ENCODE results near the gene STT3B.

STT3B gene

DNA sequence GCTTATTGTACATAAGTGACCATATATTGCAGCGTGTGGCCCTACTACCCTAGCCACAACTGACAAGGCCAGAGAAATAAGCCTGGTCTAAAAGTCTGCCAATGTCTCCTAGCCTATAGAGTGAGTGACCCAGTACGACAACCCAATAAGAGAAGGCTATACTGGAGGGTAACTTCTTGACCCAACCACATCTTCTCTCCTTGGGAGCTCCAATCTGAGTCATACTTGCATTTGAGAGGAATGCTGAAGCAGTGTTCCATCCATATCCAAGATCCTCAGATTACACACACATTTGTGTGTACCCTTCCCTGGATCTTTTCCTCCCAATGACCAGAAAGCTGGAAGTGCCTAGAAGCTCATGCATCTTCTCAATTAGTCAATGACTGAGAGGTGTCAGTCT, 11.3 kb upstream of the STT3B start:
- DNase-seq (ENCODE audit: low read depth in 2 of 2): no peak

DNA sequence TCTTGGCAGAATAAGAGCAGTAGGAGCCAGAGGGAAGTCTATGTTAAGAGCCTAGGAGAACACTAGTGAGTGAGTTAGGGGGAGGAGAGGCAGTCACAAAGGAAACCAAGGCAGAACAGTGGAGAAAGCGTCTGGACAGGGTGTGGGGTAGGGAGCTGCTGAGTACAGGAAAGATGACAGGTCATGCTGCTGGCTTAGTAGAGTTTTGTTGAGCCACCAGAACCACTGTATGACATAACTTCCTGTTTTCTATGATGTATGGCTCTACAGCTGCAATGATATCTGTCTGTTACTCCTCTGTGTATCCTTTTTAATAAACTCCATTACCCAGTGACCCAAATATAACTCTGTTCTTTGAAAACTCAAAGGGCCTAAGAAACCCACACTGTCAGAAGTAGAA, 10.6 kb upstream of the STT3B start:
- DNase-seq (ENCODE audit: low read depth in 2 of 2): no peak

DNA sequence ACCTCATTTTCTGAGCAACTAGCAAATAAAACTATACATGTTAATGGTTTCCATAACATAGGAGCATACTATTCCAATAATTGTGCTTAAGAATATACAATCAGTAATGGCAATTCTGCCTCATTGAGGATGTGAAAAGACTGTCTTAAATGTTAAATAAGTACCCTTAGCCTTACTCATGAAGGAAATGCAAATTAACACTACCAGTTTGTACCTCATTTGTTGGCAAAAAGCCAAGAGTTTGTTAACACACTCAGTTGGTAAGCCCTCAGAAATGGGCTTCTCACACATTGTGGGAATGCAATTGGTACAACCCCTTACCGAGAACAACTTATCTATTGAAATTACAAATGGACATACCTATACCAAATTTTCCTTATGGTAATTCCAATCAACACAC, 9.2 kb upstream of the STT3B start:
- DNase-seq (ENCODE audit: low read depth in 2 of 2): no peak

DNA sequence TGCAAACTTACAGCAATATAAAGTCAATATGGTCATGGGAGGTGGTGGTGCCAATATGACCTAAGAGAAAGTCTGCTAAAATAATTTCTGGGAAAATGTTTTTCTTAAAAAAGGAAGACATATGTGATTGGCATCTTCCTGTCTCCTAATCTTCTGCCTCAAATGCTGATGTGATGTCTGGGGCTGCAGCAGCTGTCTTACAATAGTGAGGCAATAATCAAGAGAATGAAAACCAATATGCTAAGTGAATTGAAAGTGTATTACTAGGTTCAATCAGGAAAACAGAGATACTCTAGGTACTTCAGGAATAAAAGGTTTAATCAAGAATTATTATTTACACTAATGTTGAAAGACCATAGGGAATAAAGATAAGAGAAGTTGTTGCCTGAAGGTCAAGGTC, 7.2 kb upstream of the STT3B start:
- DNase-seq (ENCODE audit: low read depth in 2 of 2): no peak

DNA sequence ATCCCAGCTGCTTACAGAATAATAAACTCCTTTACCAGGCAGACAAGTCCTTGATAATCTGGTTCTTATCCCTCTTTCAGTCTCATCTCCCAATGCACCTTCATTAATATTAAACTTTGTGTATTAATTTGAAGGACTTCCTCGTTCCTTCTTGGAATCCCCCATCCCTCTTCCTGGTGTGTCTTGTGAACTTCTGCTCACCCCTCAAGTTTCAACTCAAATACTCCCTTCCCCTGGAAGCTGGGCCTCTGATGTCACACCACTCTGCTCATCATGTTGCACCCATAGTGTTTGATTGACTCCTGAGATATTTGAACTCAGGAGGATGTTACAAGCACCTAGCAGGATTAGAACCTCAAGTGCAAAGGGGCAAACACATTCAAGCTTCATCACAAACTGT, 3.3 kb upstream of the STT3B start:
- no peak for DNase-seq (ENCODE audit: low read depth in 2 of 2)

DNA sequence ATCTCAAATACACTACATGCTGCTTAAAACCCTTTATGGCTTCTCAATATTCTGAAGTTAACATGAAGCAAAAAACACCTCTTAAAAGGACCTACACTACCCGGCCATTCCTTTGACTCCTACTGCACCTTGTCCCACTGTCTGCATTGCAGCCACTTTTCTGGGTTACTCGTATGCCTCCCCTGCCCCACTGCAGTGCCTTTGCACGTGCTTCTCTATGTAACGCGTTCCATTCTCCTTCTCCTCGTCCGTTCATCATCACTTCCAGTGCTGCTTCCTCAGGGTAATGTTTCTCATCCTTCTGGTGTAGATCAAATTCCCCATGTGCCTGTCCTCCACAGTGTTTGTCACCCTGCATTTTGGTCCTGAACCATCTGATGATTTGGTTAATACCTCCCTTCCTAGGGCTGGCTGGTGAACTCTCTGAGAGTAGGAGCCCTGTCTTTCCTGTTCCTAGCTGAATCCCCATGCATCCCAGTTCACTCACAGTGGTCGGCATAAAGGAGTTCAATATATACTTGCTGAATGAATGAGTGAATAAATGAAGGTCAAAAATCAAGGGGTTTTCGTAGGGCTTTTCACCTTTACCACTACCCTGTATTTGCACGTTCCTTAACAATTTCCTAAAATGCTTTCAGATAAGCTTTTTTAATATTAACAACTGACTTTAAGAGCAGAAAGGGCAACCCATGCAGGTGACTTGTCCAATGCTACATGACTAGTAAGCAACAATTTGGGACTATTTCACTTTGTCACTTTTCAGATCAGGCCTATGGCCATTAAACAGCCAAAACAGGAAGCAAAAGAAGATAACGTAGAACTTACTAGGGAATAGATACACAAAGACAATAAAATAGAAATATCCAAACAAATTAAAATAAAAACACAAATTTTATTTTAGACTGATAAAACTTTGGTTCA, 2.4 kb upstream of the STT3B start:
- DNase-seq (ENCODE audit: low read depth in 2 of 2): no peak

DNA sequence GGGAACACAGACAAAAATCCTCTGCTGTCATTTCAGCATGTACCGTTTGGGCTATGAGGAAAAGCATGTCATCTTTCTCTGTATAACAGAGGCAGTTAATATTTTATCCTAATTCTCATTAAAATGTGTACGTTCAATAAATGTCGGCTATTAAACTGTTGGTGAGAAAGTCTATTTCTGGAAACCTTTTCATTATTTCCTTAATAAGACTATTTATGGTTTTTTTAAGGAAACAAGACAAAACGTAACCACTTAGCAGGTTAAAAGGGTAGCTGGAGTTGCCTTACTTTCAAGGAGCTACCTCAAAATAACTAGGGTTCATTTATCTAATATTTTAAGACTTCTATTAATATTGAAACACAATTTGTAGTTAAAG, 1.8 kb upstream of the STT3B start:
- no peak for DNase-seq (ENCODE audit: low read depth in 2 of 2)

DNA sequence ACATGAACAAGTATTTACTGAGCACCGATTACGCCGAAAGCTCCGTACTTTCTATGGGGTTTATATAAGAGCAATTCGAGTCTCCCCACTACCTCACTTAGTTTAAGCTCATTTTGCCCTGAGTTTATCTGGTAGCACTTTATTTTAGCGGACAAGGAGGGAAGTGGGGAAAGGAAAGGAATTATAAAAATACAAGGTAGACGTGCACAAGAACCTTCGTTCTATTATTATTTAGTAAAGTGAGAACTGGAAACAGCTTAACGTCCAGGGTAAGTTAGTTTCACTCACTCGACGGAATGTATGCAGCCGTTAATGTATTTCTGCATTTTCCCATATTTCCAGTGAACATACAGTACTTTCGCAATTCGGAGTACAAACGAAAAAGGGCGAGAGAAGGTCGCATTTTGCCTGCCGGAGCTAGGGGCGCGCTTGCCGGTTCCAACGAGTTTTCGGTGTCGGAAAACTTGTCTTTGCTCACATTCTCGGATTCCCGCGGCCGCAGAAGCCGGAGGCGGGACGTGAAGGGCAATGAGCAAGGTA, 1.2 kb upstream of the STT3B start:
- no peak for DNase-seq (ENCODE audit: low read depth in 2 of 2)

DNA sequence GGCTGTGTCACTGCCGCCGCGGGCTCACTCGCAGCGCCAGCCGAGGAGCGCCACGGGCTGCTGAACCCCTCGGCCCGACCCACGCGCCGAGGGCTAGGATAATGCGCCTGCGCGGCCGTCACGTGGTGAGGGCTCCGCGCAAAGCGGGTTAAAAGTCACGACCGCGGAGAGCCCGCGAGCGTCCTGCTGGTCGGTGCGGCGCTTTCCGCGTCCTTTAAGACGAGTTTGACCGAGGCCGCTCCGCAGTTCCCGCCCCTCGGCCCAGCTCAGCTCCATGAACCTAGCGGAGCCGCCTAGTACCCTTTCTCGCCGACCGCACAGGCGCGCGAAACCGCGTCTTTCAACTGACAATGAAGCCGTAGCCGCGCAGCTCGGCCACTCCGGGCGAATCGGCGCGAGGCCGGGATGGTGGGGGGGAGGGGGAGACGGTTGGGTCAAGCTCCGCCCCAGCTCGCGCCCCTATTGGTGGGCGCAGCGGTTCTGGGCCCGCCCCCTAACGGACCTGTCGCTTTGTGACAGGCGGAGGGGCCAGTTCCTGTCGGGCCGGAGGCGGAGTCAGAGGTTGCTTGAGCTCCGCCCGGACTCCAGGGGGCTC, 636 bp upstream of the STT3B start:
- DNase-seq (ENCODE audit: low read depth in 2 of 2): peak; percentile 97 to 99

DNA sequence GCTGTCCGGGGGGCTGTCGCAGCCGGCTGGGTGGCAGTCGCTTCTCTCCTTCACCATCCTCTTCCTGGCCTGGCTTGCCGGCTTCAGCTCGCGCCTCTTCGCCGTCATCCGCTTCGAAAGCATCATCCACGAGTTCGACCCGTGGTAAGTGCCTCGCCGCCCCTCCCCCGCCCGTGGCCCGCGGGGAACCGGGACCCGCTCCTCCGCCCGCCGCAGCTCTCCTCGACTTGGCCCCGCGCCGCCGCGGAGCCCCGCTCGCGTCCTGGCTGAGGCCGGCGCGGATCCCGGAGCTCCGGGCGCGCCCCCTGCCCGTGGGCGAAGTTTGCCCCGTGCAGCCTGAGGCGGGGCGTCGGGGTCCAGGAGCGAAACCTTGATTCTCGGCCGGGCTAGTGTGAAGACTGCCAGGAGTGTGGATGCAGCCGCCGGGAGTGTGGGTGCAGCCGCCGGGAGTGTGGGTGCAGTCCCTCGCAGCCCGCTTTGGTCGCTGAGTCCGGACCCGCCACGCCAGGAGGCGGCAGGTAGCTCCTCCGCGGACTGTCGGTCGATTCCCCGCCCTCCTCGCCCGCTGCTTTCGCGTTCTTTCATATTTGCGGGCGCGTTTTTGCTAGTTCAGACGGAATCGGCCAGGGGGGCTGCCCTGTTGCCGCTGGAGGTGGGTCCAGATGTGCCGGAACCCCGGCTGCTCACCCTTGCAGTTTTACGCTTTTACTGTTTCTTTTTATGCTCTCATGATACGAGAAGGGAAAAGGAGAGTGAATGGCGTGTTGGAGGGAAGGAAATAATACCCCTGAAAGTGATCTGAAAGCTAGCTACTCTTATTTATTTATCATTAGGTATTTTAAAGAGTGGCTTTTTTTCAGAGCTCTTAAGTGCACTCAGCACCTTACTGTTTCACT, 692 bp downstream of the STT3B start:
- DNase-seq (ENCODE audit: low read depth in 2 of 2): peak; percentile 20 to 22

DNA sequence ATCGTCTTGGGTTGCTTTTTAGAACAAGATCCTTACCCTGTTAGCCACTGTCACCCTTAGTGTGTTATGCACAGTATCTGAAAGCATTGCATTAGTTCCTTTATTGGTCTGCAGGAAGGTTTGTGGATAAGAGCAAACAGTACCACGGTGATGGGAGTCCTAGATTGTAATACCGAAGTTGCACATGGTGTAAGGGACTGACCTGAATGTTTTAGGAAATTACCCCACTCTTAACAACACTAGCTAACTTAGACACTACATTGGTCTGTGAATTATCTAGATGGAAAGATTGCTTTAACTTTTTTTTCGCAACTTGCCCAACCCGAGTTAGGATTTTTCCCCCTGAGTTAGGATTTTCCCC, 1.3 kb downstream of the STT3B start:
- DNase-seq (ENCODE audit: low read depth in 2 of 2): no peak

DNA sequence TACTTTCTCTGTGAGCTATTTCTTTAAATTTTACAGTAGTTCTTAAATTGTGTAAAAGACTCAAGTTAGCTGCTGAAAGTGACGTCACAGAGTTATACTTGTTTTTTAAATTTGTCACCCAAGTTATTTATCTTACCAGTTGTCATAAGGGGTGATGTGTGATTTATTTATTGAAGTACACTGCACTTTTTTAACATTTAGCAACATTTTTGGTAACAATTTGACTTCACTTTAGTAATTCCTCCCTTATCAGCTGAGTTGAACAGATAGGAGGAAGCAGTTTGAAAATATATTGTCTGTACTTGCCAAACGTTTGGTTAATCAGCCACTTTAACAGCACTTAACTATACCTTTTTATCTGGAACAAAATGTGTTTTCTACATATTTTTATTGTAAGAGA, 3.8 kb downstream of the STT3B start:
- no peak for DNase-seq (ENCODE audit: low read depth in 2 of 2)

DNA sequence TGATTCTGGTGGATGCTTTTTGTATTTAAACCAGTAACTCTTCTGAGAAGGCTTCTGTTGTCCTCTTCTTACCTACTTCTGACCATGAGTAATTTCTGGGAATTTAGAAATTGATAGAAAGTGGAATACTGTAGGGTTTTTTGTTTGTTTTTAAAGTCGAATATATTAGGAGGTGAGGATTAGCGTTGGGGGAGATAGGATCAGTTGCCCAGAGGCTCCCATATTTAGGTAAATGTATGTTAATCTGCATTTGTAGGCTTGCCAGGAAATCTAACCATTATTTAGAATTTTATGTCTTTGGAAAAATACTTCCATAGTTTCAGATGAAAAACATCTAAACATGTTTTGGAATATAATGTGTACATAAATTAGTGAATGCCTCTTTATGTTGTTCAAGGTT, 6.1 kb downstream of the STT3B start:
- no peak for DNase-seq (ENCODE audit: low read depth in 2 of 2)

DNA sequence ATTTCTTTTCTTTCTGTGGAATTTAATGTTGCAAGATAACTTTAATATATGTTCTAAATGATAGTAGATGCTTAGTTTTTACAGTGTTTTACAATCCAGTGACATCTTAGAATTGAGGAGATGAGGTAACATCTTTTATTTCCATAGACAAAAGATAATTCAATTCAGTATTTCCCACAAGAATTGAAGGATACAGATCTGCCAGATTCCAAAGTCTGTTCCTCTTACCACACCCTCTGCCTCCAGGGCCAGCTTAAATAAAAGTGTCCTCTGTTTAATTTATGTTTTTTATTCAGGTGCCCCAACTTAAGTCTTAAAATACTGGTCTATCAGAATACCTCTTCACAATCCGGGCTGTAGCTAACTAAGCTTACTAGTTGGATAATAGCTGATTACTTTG, 6.5 kb downstream of the STT3B start:
- DNase-seq (ENCODE audit: low read depth in 2 of 2): no peak

DNA sequence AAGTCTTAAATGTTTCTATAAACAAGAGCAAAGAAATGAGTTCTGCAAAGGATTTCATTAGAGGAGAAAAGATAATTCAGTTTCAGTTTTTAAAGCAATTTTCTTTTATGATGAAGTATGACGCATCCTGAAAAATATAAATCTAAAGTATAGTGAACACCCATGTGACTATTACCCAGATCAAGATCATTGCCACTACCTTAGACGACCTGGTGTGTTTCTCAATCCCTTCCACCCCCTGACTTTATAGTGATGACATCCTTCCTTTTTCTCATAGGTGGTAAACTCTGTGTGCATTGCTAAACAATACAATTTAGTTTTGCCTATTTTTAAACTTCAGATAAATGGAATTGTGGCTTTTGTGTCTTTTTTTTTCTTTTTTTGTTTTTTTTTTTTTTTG, 8.4 kb downstream of the STT3B start:
- DNase-seq (ENCODE audit: low read depth in 2 of 2): no peak

DNA sequence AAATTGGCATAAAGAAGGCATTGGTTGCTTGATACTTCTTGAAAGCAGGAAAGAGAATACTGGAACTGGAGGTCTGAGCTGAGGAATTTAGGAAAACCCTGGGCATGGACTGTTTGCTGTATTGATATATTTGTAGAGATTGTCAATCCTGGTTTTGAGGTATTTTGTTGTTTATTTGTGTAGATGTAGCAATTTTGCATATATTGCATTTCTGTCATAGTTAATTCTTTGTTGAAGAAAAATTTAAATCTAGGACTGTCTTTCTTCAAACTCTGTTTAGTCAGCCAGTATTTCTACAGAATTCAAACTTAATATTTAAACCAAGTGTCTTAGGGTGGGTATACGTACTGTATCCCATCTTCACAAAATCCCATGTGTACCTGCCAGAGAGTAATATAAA, 9.5 kb downstream of the STT3B start:
- DNase-seq (ENCODE audit: low read depth in 2 of 2): no peak

DNA sequence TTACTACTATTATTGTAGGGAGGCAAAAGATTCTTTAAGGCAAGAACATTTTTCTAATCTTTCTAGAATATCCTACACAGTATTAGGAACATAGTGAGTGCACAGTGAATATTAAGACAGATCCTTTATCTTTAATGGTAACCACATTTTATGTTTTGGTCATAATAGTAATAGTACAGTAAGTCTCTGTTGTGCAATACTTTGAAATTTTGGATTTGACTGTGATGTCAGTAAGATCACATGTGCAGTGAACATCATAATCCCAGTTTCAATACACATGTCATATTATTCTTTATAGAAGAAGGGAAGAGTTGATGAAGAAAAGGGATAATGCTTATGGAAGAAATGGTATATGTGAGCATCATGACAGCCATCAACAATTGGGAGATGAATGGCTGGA, 10.7 kb downstream of the STT3B start:
- DNase-seq (ENCODE audit: low read depth in 2 of 2): no peak

DNA sequence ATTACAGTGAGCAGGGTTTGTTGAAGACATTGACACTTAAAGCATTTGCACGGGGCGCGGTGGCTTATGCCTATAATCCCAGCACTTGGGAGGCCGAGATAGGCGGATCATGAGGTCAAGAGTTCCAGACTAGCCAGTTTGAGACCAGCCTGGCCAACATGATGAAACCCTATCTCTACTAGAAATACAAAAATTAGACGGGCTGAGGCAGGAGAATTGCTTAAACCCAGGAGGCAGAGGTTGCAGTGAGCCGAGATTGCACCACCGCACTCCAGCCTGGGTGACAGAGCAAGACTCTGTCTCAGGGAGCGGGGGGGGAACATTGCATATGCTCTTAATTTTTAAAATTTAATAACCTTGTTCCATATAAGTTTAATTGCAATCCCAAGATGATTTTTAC, 11.9 kb downstream of the STT3B start:
- no peak for DNase-seq (ENCODE audit: low read depth in 2 of 2)

DNA sequence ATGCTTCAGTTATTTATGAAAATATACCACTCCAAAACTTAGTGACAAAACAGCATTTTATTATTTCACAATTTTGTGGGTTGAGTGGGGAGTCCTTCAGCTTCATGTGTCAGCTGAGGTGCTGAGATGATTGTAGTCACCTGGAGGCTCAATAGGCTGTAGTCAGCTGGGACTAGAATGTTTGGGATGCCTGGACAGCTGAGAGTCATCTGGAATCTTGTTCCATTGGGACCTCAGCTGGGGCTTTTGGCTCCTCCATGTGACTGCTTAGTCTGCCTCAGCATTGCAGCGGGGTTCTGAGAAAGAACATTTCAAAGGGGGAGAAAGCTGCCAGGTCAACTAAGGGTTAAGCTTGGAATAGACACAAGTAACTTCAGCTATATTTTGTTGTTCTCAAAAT, 13.4 kb downstream of the STT3B start:
- DNase-seq (ENCODE audit: low read depth in 2 of 2): no peak

DNA sequence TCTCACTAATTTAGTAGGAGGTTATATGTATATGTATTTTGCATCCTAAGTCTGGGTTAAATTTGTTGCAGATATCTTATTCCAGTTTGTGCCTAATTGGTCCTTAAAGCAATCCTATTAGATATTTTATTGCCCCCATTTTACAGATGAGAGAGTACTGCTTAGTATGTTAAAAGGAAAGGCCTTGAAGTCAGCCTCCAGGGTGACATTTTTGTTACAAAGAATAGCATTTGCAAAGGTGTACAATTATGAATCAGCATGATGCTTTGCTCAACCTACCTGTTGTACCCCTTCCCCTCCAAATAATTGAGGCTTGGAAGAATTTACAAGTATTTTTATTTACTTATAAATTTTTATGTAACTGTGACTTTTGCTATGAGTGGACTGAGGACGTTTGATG, 14.0 kb downstream of the STT3B start:
- no peak for DNase-seq (ENCODE audit: low read depth in 2 of 2)

DNA sequence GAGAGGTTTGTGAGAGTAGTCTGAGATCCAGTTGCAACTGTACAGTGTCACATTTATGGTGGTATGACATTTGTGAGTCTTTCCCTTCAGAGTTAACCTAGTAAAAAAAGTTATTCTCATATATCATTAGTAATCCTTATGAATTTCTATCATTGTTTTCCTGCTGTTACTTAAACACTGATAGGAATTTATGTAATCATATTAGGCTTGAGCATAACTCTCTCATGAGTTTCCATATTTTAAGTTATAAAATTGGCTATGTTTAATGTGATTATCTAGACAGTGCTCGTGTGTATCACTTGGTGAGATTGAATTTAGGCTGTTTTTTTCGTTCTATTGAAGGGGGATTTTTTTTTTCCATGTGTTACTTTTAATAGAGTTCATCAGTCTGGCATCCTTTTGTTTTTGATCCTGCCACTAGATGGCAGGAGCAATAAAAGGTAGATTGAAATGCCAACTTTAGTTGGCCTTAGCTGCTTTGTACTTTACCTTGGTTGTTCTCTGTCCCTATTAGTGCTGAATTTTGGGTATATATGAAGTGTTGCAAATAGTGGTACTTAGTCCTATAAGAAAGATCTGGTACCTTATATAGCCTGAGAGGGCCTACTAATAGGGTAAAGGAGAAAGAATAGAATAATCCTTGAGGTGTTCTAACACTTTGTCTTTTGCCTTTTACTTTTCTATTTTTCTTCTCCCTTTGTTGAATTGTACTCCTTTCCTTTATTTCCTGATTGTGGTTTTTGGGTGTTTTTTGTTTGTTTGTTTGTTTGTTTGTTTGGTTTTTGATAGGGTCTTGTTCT, 17.9 kb downstream of the STT3B start:
- no peak for DNase-seq (ENCODE audit: low read depth in 2 of 2)

DNA sequence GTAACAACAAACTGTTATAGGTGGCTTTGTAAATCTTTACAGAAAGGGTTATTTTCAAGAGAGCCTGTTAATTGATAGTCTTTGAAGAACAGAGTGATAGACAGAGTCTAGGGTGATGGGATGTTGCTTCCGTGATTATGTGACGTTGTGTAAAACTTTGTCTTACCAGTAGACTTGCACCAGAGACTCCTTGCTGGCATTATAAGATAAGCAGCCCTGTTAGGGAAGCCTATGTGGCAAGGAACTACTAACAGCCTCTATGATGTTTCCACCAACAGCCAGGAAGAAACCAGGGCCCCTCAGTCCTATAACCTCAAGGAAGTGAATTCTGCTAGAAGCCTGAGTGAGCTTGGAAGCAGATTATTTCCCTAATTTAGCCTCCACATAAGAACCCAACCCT, 18.9 kb downstream of the STT3B start:
- DNase-seq (ENCODE audit: low read depth in 2 of 2): no peak
